Activated CD4-positive, alpha-beta T cell treated with anti-CD3 and anti-CD28 coated beads for 24 hours (primary cell): ENCODE data around the gene NAALADL2.
"Not testable (repeated sequence)": the region's sequence is repeated elsewhere in the genome, so short reads cannot be mapped to it uniquely, and the experiment has no call there.

ENCODE experiments used
- DNase-seq, 2 donors: peaks; one replicate each; pipeline ENCODE4 v3.0.0-alpha.2; 2020; ENCODE audit warnings: low read depth in 2 of 2

NAALADL2 gene

DNA sequence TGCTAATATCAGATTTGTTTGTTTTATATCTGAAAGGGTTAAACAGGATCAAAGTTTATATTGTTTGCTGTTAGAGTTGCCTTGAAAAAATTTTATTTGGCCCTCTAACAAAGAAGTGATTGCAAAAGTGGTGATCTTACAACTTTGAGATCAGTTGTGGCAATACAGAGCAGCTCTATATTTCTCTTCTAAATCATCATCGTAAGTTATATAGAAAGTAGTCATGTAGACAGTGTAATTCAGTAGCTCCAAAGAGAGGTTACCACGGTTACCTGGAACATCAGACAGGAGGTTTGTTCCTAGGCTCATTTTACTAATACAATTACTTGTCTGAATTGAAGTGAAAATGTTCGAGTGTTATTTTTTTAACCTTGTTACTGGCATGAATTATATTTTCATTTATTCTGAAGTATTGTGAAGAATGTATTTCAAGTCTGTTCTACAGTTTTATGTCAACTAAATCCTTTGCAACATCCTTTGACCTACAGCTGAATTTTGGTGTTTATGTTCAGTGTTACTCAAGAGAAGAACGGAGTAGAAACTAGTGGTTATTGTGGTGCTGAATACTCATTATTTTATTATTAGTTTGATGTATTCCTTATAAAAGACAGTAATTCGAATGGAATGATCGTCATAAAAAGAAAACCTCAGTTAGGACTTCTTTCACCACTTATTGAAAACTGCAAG lies 214.2 kb downstream of the NAALADL2 start:
- DNase-seq = no peak

- no peak for DNase-seq
Measured at GRCh38 chr3:175075269-175075668, 216.1 kb downstream of the NAALADL2 start.

DNA sequence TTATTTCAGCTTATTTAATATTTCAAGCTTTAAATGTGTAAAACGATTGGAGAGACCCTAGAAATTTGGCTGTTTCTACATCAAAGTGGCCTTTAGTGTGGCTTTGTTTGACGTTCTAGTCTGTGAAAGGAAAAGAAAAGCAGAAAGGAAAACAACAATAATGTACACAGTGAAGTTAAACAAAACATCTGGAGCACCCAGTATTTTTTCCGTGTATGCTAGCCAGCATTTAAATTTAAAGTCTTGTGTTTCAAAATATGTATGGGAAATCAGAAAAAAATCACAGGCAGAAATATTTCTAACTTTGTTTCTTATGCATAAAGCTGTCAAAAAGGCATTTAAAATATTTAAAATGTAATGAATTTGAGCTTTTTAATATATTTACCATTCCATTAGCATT lies 218.1 kb downstream of the NAALADL2 start:
- DNase-seq = no peak

- DNase-seq = no peak
Measured at GRCh38 chr3:175082631-175083030, 223.5 kb downstream of the NAALADL2 start.

- DNase-seq = not testable (repeated sequence)
Measured at GRCh38 chr3:175087128-175087527, 228.0 kb downstream of the NAALADL2 start.

- no peak for DNase-seq
Measured at GRCh38 chr3:175088766-175089380, 229.7 kb downstream of the NAALADL2 start.

DNA sequence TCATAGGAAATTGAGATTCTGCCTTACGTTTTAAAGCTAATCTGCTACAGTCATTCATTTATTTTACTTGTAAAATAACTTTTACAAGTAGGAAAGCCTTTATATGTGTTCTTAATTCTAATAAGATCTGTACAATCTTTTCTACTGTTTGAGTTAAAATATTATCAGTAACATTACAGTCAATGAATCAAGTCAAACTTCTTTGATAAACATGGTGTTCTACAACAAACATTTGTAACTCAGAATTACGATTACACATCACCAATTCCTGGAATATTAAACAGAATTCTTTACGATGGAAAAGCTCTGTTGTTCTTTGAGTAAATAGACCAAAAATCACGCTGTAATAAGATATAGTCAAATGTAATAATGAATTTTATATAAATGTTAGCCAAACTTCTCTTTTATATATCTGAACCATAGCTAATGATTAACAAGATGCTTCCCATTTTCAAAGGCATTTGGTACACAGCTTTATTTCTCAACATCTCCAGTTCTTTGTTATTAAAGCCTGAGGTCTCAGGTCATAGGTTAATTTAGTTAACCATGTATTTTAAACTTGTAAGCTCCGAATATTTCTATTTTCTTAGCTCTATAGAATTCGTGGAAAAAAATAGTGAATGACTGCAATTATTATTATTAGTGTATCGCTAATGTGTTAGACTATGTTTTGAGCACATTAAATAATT lies 232.4 kb downstream of the NAALADL2 start:
- DNase-seq = no peak

DNA sequence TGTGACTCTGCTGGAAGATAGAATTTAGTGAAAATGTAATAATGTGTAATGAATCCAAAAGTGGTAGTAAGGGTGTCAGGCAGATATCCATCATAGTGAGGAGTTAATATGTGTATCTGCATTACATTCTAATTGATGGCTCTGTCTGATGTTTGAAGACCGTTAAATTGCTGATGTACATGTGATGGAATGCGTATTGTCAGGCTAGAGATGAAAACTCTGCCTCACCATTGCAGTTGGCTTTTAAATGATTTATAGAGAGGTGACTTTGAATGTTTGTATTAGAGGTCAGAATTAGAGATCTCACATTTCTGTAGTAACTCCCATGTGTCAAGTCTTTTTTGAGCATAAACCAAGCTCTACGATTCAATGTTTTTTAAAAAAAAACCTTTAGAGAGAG lies 234.6 kb downstream of the NAALADL2 start:
- DNase-seq = no peak

GRCh38 chr3:175094344-175094743 lies 235.2 kb downstream of the NAALADL2 start:
- DNase-seq = no peak

DNA sequence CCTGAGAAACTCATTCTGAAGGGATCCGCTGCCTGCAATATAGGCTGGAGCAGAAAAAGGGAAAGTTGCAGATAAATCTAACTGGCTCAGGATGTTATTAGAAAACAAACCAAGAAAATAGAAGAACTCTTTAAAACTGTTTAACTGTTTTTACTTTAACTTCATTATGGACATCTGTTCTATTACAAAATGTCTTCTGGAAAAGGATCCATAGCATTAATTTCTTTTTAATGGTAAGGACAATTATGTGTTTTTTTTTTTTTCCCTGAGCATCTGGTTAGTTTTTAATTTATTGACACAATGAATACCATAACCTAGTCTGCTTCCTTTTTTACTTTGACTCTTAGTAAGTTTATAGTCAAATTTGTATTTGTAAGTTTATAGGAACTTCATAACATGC lies 239.5 kb downstream of the NAALADL2 start:
- no peak for DNase-seq

DNA sequence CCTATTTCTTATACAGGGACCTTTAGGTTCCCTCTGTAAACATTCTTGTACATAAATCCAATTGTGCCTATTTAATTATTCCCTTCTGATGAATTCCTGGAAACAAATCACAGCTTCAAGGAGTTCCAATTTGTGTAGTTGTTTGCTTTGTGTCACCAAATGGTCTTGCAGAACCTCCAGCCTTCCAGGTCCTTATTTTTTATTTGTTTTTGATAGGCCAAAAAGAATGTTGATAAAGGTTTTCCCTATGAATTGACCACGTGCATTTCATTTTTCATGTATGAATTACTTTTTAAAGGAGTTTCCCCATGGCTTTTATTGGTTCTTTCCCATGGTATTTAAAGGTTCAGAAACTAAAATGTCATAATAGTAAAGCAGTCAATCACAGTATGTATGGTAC lies 243.0 kb downstream of the NAALADL2 start:
- DNase-seq = no peak

DNA sequence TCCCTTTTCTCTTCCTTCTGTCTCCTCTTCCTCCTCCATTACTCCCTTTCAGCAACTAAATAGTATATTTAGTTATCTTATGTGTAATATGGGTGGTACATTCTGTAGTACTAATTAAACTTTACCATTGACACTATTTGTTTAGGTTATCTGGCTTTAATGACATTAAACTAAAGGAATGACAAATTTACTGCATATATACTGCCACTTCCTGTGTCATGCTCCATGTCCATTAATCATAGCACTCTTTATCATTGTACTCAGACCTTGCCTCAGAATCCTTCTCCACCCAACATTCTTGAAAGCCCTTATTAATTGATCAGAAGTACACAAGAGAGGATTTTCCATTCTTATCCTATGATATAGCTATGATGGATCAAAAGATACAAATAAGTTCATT lies 244.2 kb downstream of the NAALADL2 start:
- DNase-seq = no peak

GRCh38 chr3:175105066-175105465 lies 245.9 kb downstream of the NAALADL2 start:
- no peak for DNase-seq

DNA sequence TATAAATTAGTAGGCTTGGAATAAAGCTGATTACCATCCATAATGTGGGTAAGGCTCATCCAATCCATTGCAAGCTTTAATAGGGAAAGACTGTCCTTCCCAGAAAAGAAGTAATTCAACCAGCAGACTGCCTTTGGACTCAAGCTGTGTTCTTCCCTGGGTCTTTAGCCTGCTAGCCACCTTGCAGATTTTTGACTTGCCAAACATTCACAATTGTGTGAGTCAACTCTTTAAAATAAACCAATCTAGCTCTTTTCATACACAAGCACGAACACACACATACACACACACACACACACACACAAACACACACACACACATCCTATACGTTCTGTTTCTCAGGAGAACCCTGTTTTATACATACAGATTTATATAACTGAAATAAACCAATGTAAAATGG lies 248.1 kb downstream of the NAALADL2 start:
- DNase-seq = no peak

DNA sequence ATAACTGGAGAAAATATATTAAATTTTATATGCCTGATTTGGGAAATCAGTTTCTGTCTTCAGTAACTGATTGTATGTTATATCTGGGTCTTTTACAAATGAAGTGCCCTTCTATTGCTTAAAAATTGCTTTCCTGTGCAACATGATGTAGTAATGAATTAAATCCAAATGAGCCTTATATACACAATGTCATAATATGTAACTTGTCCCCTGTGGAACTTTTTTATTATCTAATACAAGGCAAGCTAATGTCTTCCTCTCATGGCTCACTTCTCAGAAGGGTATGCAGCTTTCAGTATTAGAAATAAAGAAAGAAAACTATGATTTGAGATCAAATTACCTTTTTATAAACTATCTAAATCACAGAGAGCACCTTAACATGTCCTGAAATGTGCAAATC lies 248.9 kb downstream of the NAALADL2 start:
- DNase-seq = no peak

DNA sequence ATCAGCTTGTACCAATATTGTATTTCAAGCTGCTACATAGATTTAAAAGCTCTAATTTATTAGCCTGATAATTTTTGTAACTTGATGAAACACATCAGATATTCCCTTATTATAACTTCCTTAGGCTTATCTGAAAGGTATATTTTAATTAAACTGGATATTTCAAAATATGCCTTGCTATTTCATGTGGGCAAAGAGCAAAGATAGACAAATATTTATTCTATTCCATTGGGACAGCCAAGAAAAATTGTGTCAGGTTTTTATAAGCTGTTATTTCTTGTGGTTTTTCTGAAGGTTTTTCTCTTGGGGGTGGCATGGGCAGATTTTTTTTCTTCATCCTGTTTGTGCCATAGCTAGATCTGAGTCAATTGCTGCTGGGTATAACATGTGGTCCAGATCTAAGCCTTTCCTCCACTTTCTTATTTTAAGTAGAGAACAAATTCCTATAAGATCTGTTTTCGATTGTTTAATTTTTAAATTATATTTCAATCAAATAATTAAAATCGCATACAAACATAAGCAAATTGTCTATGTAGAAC lies 249.5 kb downstream of the NAALADL2 start:
- no peak for DNase-seq

- DNase-seq = no peak
Measured at GRCh38 chr3:175111036-175111435, 251.9 kb downstream of the NAALADL2 start.

- no peak for DNase-seq
Measured at GRCh38 chr3:175118382-175118941, 259.3 kb downstream of the NAALADL2 start.

GRCh38 chr3:175121225-175121624 lies 262.1 kb downstream of the NAALADL2 start:
- no peak for DNase-seq

- no peak for DNase-seq
Measured at GRCh38 chr3:175127075-175127662, 268.0 kb downstream of the NAALADL2 start.

- DNase-seq = no peak
Measured at GRCh38 chr3:175129126-175129525, 270.0 kb downstream of the NAALADL2 start.

DNA sequence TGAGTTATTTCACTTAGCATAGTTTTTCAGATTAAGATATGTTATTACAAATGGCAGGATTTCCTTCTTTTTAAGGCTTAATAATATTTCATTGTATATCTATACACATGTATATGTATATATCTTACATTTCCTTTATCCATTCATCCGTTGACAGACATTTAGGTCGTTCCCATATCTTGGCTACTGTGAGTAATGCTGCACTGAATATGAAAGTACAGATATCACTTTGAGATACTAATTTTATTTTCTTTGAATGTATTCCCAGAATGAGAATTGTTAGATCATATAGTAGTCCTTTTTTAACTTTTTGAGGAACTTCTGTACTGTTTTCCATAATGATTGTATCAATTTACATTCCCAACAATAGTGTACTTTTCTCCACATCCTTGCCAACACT lies 270.4 kb downstream of the NAALADL2 start:
- DNase-seq = no peak
